PC-3 (cell line): ENCODE data around the gene UGT1A10. TPM values are rescaled to one million over a fixed set of nuclear protein-coding genes. Genes with fewer than 3 reads are reported as not detected.

Experiments
- ATAC-seq: fragments of 200-7000 bp; cut with Tn5 transposase; 2 replicates; pipeline ENCODE4 v1.9.1; 2020; ENCODE audit warnings: mild to moderate bottlenecking, moderate library complexity
- BruUV-seq: library from RNA; stranded (reverse); fragments of 400-500 nt; replicated peaks from 2 replicates; lab custom pipeline; 2021; lab: Mats Ljungman, UMichigan
- CTCF ChIA-PET: fragments of 300-600 bp; sonication (Branson Sonifier 250); formaldehyde crosslinking; loops from one replicate; lab custom pipeline; 2022; ENCODE audit warnings: antibody characterized with exemption; lab: Charles Lee
- POLR2A ChIA-PET: fragments of 300-600 bp; sonication (Branson Sonifier 250); formaldehyde crosslinking; loops from one replicate; lab custom pipeline; 2022; ENCODE audit warnings: antibody characterized with exemption; ENCODE audit not compliant: unreplicated experiment; lab: Charles Lee
- DNase-seq: peaks from one replicate; pipeline ENCODE4 v3.0.0-alpha.2; 2015
- H2AFZ ChIP-seq: fragments of 300-600 bp; sonication (generic); 2 replicates; pipeline ENCODE4 v1.6.0; 2016; ENCODE audit warnings: antibody characterized with exemption, low read length
- H3F3A ChIP-seq: fragments of 300-600 bp; sonication (generic); one replicate; pipeline ENCODE4 v1.6.0; 2017; ENCODE audit warnings: antibody characterized with exemption, low read length, control low read depth, mild to moderate bottlenecking; ENCODE audit not compliant: unreplicated experiment
- H3K27ac ChIP-seq: fragments of 300-600 bp; sonication (generic); 2 replicates; pipeline ENCODE4 v1.5.1; 2016; ENCODE audit warnings: mild to moderate bottlenecking, low read length
- H3K27me3 ChIP-seq: fragments of 300-600 bp; sonication (generic); 2 replicates; pipeline ENCODE4 v1.6.1; 2016; ENCODE audit warnings: low read length, mixed read lengths
- H3K36me3 ChIP-seq: fragments of 300-600 bp; sonication (generic); 2 replicates; pipeline ENCODE4 v1.6.1; 2016; ENCODE audit warnings: low read depth, mixed run types, low read length, mixed read lengths
- H3K4me1 ChIP-seq: fragments of 300-600 bp; sonication (generic); 2 replicates; pipeline ENCODE4 v1.5.1; 2016; ENCODE audit warnings: low read length; ENCODE audit not compliant: insufficient read depth
- H3K4me2 ChIP-seq: fragments of 300-600 bp; sonication (generic); 2 replicates; pipeline ENCODE4 v1.6.0; 2016; ENCODE audit warnings: low read length
- H3K4me3 ChIP-seq: fragments of 300-600 bp; sonication (generic); 2 replicates; pipeline ENCODE4 v1.5.1; 2016; ENCODE audit warnings: mild to moderate bottlenecking, low read length, mixed read lengths
- H3K79me2 ChIP-seq: fragments of 300-600 bp; sonication (generic); 2 replicates; pipeline ENCODE4 v1.6.1; 2017; ENCODE audit warnings: low read length, mixed read lengths
- H3K9ac ChIP-seq: fragments of 300-600 bp; sonication (generic); 2 replicates; pipeline ENCODE4 v1.6.0; 2016; ENCODE audit warnings: mild to moderate bottlenecking, low read length
- H3K9me2 ChIP-seq: fragments of 300-600 bp; sonication (generic); replicated peaks from 2 replicates; pipeline ENCODE4 v1.6.1; 2016; ENCODE audit warnings: mixed run types, low read length, mixed read lengths
- H3K9me3 ChIP-seq: fragments of 300-600 bp; sonication (generic); 2 replicates; pipeline ENCODE4 v1.6.1; 2016; ENCODE audit warnings: low read length, mixed read lengths
- H4K20me1 ChIP-seq: fragments of 300-600 bp; sonication (generic); 2 replicates; pipeline ENCODE4 v1.6.1; 2016; ENCODE audit warnings: low read length, mixed read lengths
- EZH2 ChIP-seq: fragments of 300-600 bp; sonication (generic); IDR thresholded peaks from one replicate; pipeline ENCODE4 v1.6.1; 2017; ENCODE audit warnings: antibody characterized with exemption, mild to moderate bottlenecking, low read length; ENCODE audit not compliant: unreplicated experiment
- EZH2phosphoT487 ChIP-seq: fragments of 300-600 bp; sonication (generic); IDR thresholded peaks from 2 replicates; pipeline ENCODE4 v1.6.1; 2018; ENCODE audit warnings: mild to moderate bottlenecking, antibody characterized with exemption, low read length, borderline replicate concordance
- intact Hi-C: fragments of 100-400 bp; cut with micrococcal nuclease; formaldehyde crosslinking; loops from 2 replicates; pipeline ENCODE4 v1.9.0; 2023
- total RNA-seq: library from RNA; depleted of rRNA; stranded (reverse); fragments of >200 nt; gene quantifications from 2 replicates; pipeline ENCODE4 v1.2.3, GENCODE V29; 2014
- TF ChIP-seq, protein P1 (sequence below): fragments of 300-600 bp; sonication (generic); conservative IDR thresholded peaks from 2 replicates; pipeline ENCODE4 v1.5.1; 2017; ENCODE audit warnings: antibody characterized with exemption, low read depth, mild to moderate bottlenecking, low read length

UGT1A10 gene
- total RNA-seq, 1 experiment from 2014 or later, result not detected

DNA sequence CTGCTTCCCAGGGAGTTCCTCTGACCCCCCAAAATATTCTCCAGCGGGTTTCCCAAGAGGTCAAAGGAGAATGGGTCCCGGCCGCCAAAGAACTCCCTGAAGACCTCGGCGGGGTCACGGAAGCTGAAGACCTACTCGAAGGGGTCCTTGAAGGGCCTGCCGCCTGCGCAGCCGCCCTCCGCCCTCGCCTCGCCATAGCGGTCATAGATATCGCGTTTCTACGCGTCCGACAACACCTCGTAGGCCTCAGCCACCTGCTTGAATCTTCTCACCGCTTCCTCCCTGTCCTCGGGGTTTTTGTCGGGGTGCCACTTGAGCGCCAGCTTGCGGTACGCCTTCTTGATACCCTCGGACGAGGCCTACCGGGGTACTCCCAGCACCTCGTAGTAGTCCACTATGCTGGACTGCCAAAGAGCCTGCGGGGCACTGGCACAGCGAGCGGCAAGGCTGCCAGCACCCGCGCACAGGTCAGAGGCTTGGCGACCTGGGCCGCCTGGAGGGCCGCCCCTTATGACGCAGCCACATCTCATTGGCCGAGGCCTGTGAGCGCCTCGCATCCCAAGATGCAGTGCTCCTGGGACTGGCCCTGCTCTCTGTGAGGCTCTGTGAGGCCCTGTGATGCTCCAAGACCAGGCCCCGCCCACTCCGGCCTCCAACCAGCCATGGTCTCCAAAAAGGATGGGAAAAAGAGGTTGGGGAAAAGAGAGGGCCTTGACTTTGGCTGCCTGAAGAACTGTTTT, 118.8 kb downstream of the UGT1A10 start:
- no peaks in the 10 kb centered on the region for H3K9me2 ChIP-seq
- intact Hi-C loops, result no loop called here
- H3K4me3 ChIP-seq, result no peak overlapping the region
- ChIA-PET POLR2A (no interaction called here), CTCF (no interaction called here)
- no peak overlapping the region for H3K4me2 ChIP-seq
- no peak for DNase-seq
- no peaks in the 10 kb centered on the region for H3K4me1 ChIP-seq
- no peaks in the 10 kb centered on the region for H3K9me3 ChIP-seq
- no peak overlapping the region for H3K27ac ChIP-seq
- no peaks in the 10 kb centered on the region for H4K20me1 ChIP-seq
- H2AFZ ChIP-seq, result no peak overlapping the region
- no peaks in the 10 kb centered on the region for H3K79me2 ChIP-seq
- H3K27me3 ChIP-seq, result no peaks in the 10 kb centered on the region
- no peak overlapping the region for H3K9ac ChIP-seq
- no peak for ATAC-seq
- H3F3A ChIP-seq, result no peaks in the 10 kb centered on the region
- no TSS peak for BruUV-seq
- no peaks in the 10 kb centered on the region for H3K36me3 ChIP-seq
- no peak for TF ChIP-seq EZH2
- TF ChIP-seq EZH2phosphoT487, result no peak
- TF ChIP-seq, protein P1, sequence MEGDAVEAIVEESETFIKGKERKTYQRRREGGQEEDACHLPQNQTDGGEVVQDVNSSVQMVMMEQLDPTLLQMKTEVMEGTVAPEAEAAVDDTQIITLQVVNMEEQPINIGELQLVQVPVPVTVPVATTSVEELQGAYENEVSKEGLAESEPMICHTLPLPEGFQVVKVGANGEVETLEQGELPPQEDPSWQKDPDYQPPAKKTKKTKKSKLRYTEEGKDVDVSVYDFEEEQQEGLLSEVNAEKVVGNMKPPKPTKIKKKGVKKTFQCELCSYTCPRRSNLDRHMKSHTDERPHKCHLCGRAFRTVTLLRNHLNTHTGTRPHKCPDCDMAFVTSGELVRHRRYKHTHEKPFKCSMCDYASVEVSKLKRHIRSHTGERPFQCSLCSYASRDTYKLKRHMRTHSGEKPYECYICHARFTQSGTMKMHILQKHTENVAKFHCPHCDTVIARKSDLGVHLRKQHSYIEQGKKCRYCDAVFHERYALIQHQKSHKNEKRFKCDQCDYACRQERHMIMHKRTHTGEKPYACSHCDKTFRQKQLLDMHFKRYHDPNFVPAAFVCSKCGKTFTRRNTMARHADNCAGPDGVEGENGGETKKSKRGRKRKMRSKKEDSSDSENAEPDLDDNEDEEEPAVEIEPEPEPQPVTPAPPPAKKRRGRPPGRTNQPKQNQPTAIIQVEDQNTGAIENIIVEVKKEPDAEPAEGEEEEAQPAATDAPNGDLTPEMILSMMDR, result no peak

DNA sequence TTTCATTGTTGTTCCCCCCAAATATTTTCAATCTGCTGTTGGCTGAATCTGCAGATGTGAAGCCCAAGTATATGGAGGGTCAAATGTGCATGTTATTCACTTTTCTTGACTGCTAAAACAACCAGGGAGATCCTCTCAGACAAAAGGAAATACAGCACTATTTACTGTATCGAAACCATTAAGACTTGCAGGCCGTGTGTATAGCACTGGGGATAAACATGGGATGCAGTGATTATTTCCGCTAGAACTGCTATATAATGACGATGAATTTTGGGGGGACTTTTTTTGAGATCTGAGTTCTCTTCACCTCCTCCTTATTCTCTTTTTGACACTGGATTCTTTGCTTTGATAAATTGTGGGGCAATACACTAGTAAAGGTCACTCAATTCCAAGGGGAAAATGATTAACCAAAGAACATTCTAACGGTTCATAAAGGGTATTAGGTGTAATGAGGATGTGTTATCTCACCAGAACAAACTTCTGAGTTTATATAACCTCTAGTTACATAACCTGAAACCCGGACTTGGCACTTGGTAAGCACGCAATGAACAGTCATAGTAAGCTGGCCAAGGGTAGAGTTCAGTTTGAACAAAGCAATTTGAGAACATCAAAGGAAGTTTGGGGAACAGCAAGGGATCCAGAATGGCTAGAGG, 120.3 kb downstream of the UGT1A10 start:
- no peak overlapping the region for H3K27ac ChIP-seq
- DNase-seq (no peak), ATAC-seq (peak; percentile 33)
- H3K9me3 ChIP-seq, result no peaks in the 10 kb centered on the region
- ChIA-PET POLR2A (no interaction called here), CTCF (no interaction called here)
- intact Hi-C loops, result no loop called here
- no peaks in the 10 kb centered on the region for H3F3A ChIP-seq
- H2AFZ ChIP-seq, result no peak overlapping the region
- H3K4me1 ChIP-seq, result no peaks in the 10 kb centered on the region
- H4K20me1 ChIP-seq, result no peaks in the 10 kb centered on the region
- TF ChIP-seq EZH2 (no peak), EZH2phosphoT487 (no peak)
- TF ChIP-seq, protein P1, result no peak
- H3K79me2 ChIP-seq, result no peaks in the 10 kb centered on the region
- no peak overlapping the region for H3K9ac ChIP-seq
- H3K27me3 ChIP-seq, result no peaks in the 10 kb centered on the region
- H3K36me3 ChIP-seq, result no peaks in the 10 kb centered on the region
- no TSS peak for BruUV-seq
- H3K9me2 ChIP-seq, result no peaks in the 10 kb centered on the region
- H3K4me3 ChIP-seq, result no peak overlapping the region
- H3K4me2 ChIP-seq, result no peak overlapping the region

DNA sequence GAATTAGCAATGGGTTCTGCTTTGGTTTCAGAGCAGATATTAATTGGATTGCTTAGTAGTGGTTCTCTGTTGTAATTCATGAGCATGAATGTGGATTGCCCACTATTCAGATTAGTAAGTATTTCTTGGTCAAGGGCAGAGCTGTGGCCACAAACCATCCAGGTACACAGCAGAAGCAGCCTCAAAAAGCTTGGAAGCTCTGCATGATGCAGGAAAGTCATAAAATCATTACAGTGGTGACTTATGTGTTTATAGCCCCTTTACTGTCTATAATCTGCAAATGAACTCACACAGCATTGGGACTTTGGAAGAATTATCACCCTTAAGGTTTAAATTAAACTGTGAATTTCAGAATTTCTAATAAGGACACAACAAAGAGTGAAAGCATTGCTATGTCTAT, 121.9 kb downstream of the UGT1A10 start:
- intact Hi-C loops, result loop anchor here (2.0 kb wide), 1 partner anchor 57 kb away; no protein-coding TSS in a partner anchor
- Histone ChIP-seq H3K27ac (no peak overlapping the region), H3K9ac (no peak overlapping the region), H3K4me2 (no peak overlapping the region), H3K36me3 (no peaks in the 10 kb centered on the region), H4K20me1 (no peaks in the 10 kb centered on the region), H2AFZ (no peak overlapping the region), H3K9me2 (no peaks in the 10 kb centered on the region), H3K4me3 (no peak overlapping the region), H3K79me2 (no peaks in the 10 kb centered on the region), H3F3A (no peaks in the 10 kb centered on the region), H3K27me3 (no peaks in the 10 kb centered on the region), H3K4me1 (peaks cover under 1% of the 10 kb centered on the region; the same call in 1 of the 2 replicates), H3K9me3 (no peaks in the 10 kb centered on the region)
- ATAC-seq, result no peak
- DNase-seq, result no peak
- CTCF ChIA-PET, result no interaction called here
- POLR2A ChIA-PET, result no interaction called here
- TF ChIP-seq EZH2, result no peak
- TF ChIP-seq, protein P1, result no peak
- no peak for TF ChIP-seq EZH2phosphoT487
- no TSS peak for BruUV-seq
